T47D (cell line): ENCODE measurements around the gene TLR5.

ENCODE experiments used
- DNase-seq, 2 experiments: peaks; one replicate each; pipeline versions ENCODE4 v3.0.0 to v3.0.0-alpha.2; 2011 to 2012; ENCODE audit warnings: low read depth in 1 of 2, low spot score in 1 of 2
- JUND ChIP-seq: IDR thresholded peaks from 2 replicates; pipeline ENCODE4 v1.6.1; 2012; ENCODE audit warnings: low read depth
- in situ Hi-C: cut with HindIII; loops from 2 replicates; pipeline ENCODE4 v1.10.0; 2016; ENCODE audit warnings: low sequenced_read_pairs, low pct_unique_long_range_greater_than_20kb

Gene TLR5

DNA sequence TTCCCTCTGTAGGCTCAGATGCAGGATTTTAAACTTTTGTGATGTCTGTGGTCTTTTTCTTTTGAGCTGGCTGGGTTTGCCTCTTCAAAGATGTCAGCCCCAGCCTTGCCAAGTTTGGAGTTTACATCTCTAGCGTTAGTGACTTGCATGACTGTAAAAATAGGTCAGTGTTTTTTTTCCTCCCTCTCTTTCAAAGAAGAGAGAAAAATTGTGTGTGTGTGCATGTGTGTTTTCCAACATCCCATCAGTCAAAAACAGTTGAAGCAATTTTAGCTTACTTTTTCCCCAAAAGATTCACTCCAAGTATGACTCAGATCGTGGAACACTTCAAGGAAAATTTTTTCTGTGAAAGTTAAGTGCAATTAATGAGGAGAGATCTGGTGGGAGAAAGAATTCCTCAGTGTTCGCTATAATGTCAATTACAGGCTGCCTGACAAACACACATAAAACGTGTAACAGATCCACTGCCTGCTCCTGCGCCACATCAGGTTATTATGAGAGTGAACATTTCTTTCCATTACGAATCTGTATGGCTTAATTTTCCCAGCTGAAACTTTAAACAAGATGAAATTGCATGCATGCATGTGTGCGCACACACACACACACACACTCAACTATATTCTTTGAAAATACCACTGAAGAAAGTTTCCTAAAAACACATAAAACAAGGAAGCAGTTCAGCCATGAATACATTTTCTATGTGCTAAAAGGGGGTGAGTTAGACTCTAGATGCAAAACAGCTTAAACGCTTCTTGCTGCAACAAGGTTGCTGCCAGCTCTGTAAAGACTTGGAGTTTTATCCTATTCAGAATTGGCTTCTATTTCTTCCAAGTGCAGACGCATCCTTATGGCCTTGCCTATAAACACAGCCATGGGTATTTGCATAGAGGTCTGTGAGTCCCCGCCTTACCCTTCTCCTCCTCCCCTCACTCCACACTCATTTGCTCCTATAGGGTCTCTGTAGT is 55.5 kb downstream of the TLR5 start:
- in situ Hi-C loops = loop anchor here (25.0 kb wide), 1 partner anchor 350 kb away; the partner anchor contains the start of gene FAM177B
- no peak for DNase-seq
- no peak for TF ChIP-seq JUND

DNA sequence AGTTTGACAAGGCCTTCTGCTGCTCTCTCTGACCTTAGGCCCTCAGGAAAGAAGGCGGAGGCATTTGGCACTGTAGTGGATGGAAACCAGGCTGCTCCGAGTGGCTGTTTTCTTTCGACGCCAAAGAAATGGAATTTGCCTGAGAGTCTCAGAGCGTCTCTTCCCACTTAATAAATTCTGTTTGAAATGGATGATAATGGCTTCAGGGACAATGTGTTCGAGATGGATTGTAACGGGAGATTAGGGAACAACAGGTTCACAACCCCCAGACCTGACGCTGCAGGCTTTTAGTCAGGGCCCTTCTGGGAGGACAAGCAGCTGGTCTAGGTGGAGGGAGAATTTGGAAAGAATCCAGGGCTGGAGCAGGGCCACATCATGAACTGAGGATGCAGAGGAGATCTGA is 58.6 kb downstream of the TLR5 start:
- no peak for DNase-seq
- no peak for TF ChIP-seq JUND
- in situ Hi-C loops = loop anchor here (25.0 kb wide), 1 partner anchor 347 kb away; the partner anchor contains the start of gene FAM177B

DNA sequence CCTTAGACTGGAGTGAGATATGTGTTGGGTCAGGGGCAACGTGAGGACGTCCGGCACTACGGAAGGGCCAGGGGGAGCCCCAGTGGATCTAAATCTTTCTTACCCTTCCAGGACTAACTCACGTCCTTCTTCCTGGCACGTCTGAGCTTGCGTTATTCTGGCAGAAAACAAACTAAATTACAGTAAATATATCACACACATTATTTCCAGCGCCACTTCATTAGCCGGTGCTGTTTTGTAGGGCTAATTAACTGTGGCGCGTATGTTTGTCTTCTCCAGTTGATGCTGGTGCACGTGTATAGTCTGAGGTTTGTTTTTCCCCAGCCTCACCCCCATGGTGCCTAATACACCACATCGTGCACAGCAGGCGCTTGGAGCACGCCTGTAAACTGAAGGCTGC is 59.2 kb downstream of the TLR5 start:
- in situ Hi-C loops = loop anchor here (25.0 kb wide), 1 partner anchor 347 kb away; the partner anchor contains the start of gene FAM177B
- TF ChIP-seq JUND = no peak
- DNase-seq = no peak

- no peak for DNase-seq
Observed at GRCh38 chr1:223082914-223083313, 60.1 kb downstream of the TLR5 start.

DNA sequence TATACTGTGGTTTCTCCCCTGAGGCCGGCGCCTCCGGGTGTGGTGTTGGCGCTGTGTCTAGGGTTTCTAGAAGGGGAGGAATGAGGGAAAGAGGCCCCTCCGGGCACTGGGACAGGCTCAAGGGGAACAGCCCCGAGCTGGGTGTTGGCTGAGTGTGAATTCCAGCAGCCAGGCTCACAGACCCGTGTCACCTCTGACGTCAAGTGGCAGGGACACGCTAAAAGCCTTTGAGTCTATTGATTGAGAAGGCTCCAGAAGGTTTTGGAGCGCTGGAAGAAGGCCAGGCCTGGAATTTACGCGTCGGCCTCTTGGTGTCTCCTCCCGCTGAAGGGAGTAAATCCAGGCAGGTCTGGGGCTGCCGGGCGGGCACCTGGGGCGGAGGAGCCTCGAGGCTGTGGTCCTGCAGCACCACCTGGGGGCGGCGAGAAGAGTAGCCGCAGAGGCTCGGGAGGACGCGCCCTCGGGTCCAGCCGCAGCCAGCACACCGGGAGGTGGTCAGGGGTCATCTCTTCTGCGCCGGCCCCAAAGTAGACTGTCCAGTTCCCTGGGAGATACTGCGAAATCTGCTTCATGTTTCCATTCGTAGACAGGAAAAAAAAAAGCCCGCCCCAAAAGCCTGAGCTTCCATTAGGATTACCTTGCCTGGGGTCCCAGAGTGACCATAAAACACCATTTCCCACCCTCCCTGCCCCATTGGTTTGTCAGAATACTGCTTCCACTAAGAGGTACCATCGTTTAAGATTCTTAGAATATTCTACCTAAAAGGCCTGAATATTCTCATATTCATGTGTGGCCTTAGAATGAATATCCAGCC is 61.7 kb downstream of the TLR5 start:
- in situ Hi-C loops = loop anchor here (25.0 kb wide), 1 partner anchor 344 kb away; the partner anchor contains the start of gene FAM177B

More at GRCh38 chr1:223082914-223083313, 60.1 kb downstream of the TLR5 start:
- in situ Hi-C loops = loop anchor here (25.0 kb wide), 1 partner anchor 346 kb away; the partner anchor contains the start of gene FAM177B
- TF ChIP-seq JUND = no peak

GRCh38 chr1:223079498-223079897 is 63.5 kb downstream of the TLR5 start:
- in situ Hi-C loops = loop anchor here (25.0 kb wide), 1 partner anchor 342 kb away; the partner anchor contains the start of gene FAM177B
- no peak for DNase-seq

More for the DNA sequence above, 61.7 kb downstream of the TLR5 start:
- peak; percentile 76 to 99 for DNase-seq
- no peak for TF ChIP-seq JUND

GRCh38 chr1:223077247-223077833 is 65.7 kb downstream of the TLR5 start:
- TF ChIP-seq JUND = no peak
- in situ Hi-C loops = loop anchor here (25.0 kb wide), 1 partner anchor 340 kb away; the partner anchor contains the start of gene FAM177B
- peak in 1 of 2 experiments; percentile 20 for DNase-seq

More at GRCh38 chr1:223079498-223079897, 63.5 kb downstream of the TLR5 start:
- no peak for TF ChIP-seq JUND

DNA sequence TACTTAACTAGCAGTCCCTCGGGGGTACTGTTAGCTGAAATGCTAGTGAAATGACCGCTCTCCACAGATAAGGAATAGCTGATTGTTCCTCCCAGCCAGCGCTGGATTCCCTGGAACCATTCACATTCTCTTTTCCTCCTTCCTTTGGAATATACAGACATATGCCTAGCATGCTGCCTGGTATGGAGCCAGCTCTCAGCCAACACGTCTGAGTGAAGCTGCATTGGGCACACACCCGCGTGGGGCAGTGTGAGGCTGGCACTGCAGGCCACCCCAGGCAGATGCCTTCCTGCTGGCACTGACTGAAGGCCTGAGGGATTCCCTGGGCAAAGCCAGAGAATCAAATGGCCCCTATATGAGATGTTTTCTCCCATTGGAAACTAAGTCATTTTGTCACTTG is 66.7 kb downstream of the TLR5 start:
- TF ChIP-seq JUND = no peak
- no peak for DNase-seq
- in situ Hi-C loops = loop anchor here (25.0 kb wide), 1 partner anchor 339 kb away; the partner anchor contains the start of gene FAM177B

- no peak for TF ChIP-seq JUND
- no peak for DNase-seq
- in situ Hi-C loops = loop anchor here (25.0 kb wide), 1 partner anchor 339 kb away; the partner anchor contains the start of gene FAM177B
Observed at GRCh38 chr1:223075834-223076233, 67.2 kb downstream of the TLR5 start.

- TF ChIP-seq JUND = no peak
- no peak for DNase-seq
- in situ Hi-C loops = loop anchor here (25.0 kb wide), 1 partner anchor 337 kb away; the partner anchor contains the start of gene FAM177B
Observed at GRCh38 chr1:223074445-223075300, 68.4 kb downstream of the TLR5 start.

DNA sequence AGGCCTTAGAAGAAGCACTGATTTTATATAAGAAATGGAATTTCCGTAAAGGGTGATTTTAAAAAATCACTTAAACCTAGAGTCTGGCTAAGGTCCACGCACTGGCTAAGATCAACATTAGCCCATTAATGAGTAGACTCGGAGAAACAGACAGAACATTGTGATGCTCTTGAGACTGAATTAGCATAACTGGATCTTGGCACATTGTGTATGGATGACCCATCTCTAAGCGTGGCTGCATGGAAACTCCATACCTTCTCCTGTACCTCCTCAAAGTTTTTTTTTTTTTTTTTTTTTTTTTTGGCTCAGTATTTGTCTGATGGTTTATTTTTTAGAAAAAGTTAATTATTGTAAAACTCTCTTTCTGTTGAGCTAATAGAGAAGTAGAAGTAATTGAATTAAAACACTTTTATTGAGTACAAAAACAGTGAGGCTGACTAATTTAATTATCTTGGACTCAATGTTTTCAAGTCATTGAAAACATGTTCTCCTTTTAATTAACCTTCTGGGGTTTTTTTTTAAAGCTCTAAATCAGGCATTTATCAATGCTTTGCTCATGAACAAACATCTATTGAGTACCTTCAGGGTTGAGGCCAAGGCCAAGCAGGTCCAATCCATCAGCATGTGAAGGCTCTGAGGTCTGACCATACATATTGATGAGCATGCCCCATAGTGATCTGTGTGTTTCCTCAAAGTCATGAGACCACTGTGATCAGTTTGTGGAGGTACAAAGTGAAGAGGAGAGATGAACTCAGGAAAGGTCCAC is 74.0 kb downstream of the TLR5 start:
- no peak for TF ChIP-seq JUND
- in situ Hi-C loops = no loop called here
- DNase-seq = no peak
